CD4-positive, alpha-beta T cell treated with Interferon gamma for 1 hour (primary cell): ENCODE data around the gene SBK2.
"Not testable (repeated sequence)": the region's sequence is repeated elsewhere in the genome, so short reads cannot be mapped to it uniquely, and the experiment has no call there.

Source experiments
- DNase-seq: peaks from one replicate; pipeline ENCODE4 v3.0.0-alpha.2; 2020

SBK2 gene

DNA sequence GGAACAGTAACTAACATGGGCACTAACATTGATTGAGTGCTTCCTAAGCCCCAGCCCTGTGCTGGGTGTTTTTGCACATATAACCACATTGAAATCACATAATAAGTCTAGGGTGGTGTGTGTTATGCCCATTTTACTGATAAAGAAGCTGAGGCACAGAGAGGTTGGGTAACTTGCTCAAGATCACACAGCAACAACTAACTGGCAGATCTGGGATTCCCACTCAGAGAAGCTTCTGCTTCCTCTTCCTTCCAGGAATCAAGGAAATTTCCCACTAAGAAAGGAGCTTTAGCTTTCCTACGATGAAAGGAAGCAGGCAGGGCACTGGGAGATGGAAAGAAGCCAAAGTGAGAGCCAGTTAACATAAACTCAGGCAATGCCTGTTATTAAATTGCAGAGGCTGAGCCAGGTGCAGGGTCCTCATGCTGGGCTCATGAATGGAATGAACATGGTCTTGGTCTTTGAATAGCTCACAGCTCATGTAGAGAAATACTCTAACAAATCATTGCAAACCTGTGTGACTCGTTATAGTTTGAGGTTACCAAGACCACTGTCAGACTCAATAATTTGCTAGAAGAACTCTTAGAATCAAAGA is 38.6 kb downstream of the SBK2 start:
- no peak for DNase-seq

DNA sequence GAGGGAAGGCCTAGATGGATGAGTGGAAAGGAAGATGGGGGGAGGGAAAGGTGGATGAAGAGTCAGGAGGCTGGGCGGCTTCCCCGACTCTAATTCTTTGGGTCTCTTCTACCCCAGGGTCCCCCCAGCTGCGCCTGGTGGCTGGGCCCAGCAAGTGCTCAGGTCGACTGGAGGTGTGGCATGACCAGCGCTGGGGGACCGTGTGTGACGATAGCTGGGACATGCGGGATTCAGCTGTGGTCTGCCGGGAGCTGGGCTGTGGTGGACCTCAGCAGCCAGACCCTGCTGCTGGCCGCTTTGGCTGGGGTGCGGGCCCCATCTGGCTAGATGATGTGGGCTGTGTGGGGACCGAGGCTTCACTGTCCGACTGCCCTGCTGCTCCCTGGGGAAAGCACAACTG is 39.2 kb downstream of the SBK2 start:
- DNase-seq, result no peak

DNA sequence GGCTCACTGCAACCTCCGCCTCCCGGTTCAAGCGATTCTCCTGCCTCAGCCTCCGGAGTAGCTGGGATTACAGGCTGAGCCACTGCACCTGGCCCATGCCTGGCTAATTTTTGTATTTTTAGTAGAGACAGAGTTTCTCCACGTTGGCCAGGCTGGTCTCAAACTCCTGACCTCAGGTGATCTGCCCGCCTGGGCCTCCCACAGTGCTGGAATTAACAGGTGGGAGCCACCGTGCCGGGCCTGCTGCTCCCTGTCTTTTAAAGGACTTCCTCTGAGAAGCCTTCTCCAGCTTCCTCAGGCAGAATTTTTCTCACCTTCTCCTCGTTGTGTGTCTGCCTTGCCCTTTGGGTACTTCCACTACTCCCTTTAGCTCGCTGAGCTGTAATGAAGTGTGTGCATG is 40.1 kb downstream of the SBK2 start:
- DNase-seq, result not testable (repeated sequence)

DNA sequence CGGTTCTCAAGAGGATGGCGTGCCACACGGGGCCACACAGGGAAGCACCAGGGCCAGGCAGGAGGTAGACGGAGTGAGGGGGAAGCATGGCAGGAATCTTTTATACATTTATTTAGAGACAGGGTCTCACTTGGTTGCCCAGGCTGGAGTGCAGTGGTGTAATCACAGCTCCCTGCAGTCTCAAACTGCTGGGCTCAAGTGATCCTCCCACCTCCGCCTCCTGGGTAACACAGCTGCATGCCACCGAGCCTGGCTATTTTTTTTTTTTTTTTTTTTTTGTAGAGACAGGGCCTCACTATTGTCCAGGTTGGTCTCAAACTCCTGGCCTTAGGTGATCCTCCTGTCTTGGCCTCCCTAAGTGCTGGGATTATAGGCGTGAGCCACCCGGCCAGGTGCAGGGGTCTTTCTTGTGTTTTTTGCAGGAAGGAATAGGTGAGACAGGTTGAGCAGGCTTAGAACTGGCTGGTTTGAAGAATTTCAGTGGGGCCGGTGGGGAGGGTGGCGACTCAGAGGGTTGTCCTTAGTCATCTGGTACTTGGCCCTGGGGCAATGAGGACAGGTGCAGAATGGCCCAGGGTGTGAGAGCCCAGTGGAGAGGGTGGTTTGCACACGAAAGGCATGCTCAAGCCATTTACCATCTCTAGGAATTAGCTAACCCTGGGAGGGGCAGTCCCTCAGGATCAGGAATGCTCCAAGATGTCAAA is 41.1 kb downstream of the SBK2 start:
- DNase-seq, result no peak

DNA sequence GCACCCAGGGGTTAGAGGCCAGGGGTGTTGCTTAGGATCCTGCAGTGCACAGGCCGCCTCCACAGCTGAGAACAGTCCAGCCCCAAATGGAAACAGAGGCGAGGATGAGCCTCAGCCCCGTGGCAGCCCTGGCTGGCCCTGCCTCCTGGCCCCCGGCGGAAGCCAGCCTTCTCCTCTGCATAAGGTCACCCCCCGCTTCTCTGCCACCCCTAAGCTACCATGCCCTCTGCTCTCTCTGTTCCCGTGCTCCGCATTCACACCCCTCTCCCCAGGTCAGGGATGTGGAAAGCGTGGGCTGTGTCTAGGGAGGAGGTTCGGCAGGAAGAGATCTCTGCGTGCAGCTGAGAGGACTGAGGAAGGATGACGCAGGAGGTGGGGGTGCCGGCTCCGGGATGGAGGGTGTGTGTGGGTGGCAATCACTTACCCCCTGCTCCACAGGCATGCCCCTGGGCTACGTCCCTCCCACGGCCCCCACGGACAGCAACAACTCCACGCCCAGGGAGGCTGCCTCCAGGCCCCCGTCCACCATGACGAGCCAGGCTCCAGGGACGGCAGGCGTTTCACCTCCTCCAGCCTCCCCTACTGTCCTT is 42.7 kb downstream of the SBK2 start:
- no peak for DNase-seq

DNA sequence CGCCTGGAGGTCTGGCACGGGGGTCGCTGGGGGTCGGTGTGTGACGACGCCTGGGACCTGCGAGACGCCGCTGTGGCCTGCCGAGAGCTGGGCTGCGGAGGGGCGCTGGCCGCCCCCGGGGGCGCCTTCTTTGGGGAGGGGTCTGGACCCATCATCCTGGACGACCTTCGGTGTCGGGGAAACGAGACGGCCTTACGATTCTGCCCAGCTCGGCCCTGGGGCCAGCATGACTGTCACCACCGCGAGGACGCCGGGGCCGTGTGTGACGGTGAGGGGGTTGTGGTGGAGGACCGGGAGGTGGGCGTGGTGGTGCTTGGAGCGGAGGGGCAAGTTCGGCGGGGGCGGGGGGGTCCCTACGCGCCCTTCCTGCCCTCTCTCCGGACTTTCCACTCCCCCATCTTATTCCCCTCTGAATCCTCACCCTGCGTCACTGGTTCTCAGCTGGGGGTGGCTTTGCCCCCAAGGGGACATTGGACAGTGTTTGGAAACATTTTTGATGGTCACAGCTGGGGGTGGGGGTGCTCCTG is 43.2 kb downstream of the SBK2 start:
- no peak for DNase-seq

DNA sequence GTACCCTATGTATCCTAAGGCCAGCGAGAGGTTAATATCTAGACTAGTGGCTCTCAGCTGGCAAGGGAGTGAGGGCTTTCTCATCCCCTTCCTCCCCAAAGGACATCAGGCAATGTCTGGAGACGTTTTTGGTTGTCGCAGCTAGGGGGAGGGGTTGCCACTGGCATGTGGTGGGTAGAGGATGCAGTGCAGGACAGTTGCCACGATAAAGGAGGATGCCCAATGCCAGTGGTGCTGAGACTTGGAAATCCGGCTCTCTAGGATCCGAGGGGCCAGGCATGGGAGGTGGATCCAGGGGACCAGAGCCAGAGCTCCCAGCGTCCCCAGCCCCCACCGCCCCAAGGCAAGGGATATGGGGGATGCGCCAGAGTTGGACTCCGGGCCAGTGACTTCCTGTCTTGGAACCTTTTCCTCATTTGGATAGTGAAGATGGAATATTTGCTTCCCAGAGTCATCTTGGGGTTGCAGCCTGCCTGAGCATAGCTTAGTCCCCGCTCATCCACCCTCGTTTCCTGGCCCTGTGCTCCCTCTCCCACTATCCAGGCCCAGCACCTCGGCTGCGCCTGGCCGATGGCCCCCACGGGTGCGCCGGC is 43.8 kb downstream of the SBK2 start:
- no peak for DNase-seq

DNA sequence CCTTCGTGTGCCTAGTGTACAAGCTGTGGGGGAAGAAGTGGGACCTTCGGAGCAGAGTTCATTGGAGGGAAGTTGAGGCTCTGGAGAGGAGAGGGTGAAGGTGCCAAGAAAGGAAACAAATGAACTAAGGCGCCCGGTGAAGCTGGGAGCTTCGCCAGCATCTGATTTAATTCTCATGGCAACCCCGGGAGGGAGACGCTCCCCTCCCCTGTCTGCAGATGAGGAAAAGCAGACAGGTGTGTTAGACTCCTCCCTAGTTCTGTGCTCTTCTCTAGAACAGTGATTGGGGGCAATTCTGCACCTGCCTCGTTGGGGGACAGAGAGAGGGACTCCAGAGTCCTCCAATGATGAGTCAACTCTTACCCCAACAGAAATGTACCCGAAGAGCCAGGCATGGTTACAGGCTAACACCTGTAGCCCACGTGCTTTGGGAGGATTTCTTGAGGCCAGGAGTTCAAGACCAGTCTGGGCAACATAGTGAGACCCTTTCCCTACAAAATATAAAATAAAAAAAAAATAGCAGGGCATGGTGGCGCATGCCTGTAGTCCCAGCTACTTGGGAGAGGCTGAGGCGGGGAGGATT is 44.5 kb downstream of the SBK2 start:
- DNase-seq, result no peak

DNA sequence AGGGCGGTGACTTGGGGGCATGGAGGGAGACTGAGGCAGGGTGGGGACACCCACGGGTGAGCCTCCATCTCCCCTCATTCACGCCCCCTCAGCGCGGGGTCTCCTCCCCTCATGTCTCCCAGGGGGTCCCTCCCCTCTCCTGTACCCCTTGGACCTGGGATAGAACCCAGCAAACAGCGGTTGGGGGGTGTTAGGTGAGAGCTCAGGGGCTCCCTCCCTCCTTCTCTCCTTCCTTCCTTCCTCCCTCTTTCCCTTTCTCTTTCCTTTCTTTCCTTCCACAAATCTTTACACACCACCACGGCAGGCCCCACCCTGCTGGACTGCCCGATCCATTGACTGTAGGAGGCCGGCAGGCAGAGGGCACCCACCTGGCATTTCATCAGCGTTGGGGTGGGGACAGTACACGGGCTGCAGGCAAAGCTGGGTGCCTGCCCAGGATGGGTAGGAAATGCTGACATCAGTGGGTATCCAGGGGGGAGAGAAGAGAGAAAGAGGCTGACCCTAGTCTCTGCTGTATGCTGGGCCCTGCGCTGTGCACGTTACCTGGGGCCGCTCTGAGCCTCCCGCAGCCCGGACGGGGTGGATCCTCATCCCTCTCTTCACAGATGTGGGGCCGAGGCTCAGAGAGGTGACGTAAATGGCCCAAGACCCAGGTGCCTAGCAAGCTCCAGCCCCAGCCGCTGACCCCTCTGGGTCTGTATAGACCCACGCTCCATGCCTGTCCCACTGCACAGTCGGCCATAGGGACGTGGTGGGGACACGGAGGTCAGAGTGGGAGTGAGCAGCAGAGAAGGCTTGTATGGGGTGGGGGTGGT is 45.2 kb downstream of the SBK2 start:
- no peak for DNase-seq

DNA sequence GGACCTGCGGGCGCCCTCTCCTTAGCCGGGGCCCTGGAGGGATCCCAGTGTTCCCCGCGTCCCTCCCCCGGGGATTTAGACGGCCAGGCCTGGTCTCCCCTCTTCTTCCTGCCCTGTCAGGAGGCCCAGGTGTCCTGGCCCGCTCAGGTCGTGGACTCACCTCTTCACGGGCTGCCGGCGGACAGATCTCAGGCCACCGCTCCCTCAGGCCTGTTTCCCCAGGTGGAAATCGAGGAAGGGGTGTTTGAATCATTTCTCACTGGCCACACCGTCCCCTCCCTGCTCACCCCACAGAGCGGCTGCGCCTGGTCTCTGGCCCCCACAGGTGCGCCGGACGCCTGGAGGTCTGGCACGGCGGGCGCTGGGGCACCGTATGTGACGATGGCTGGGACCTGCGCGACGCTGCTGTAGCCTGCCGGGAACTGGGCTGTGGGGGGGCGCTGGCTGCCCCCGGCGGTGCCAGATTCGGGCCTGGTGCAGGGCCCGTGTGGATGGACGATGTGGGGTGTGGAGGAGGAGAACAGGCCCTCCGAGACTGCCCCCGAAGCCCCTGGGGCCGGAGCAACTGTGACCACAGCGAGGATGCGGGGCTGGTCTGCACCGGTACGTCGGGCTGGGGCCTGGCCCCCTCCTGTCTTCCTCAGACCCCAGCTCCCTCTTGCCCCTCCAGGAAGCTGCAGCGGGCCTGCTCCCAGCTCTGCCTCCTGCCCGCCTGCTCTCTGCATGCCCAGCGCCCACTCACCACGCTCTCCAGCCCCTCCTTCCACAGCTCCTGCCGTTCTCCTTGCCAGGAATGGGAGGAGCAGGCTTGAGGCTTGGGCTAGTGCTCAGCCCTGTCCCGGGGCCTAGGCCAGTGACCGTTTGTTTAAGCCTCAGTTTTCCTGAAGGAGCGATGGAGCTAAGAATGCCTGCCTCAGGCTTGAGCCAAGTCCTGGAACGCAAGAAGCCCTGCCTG is 46.2 kb downstream of the SBK2 start:
- no peak for DNase-seq

DNA sequence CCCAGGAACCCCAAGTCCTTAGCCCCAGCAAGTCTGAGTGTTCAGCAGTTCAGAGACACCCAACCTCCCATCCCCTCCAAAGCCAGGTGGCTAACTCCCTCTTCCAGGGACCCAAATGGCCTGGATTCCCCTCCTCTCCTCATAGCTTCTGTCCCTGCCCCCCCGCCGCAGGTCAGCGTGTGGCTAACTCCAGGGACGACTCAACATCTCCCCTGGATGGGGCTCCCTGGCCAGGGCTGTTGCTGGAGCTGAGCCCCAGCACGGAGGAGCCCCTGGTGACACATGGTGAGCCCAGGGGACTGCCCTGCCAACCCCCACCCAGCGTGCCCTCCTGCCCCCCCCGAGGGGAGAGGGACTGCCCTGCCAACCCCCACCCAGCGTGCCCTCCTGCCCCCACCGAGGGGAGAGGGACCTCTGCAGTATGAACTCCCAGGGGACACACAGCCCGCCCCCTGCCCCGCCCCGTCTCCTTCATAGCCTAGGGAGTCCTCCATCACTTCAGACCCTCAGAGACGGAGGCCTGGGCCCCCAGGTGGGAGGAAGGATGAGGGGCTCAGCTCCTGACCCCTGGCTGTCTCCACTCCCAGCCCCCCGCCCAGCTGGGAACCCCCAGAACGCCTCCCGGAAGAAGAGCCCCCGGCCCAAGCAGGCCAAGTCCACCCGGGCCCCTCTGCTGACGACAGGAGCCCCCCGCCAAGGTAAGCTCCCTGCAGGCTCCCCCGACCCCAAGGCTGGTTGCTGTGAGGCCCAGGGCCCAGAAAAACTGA is 47.0 kb downstream of the SBK2 start:
- DNase-seq, result no peak

DNA sequence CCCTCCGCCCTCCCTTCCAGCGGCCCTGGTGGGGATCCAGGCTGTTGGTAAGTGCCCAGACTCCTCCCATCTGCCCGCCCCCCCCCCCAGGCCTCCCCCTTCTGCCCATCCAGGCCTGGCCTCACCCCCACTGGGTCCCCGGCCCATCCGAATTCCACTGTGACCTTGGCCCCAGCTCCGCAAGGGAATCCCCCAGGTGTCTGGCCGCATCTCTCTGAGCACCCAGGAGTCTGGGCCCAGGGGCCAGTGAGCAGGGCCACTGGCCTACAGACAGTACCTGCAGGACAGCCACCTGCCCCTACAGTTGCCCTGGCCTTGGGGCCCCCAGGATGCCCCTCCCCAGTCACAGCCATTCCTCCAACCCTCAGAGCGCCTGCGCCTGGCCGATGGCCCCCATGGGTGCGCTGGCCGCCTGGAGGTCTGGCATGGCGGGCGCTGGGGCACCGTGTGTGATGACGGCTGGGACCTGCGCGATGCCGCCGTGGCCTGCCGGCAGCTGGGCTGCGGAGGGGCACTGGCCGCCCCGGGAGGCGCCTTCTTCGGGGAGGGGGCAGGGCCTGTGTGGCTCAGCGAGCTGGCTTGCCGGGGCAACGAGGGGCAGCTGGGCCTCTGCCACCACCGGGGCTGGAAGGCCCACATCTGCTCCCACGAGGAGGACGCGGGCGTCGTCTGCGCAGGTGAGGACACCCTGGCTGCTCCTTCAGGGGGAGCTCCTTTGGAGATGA is 47.8 kb downstream of the SBK2 start:
- DNase-seq, result no peak

DNA sequence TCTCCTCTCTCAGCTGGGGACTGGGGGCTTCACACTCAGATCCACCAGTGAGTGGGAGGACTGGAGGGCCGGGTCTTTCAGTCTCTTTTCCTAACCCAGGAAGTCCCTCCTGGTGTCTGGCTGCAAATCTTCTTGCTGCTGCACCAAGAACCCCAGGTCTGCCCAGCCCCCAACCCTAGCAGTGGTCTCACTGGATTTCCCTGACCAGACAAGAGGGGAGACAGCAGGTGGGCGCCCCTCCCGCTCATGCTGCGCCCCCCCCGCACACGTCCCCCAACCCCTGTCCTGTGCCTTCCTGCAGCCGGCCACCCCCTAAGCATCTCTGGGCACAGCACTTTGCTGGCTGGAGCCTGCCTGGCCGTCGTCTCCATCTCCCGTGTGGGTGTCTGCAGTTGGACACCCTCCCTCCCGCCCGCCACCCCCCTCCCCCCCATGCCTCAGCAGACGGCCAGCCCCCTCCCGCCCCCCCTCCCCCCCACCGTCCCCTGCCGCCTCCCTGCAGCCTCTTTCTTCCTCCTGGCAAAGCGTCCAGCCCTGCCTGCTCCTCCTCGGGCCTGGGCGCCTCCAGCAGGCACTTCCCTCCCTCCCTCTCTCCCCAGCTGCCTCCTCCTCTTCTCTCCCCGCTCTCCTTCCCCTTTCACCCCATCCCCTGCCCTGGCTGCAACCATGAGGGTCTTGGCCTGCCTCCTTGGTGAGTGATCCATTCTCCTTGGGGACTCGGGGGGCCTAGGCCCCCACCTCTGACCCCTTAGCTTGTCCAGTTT is 48.8 kb downstream of the SBK2 start, which contains the start of gene SSC5D:
Gene SSC5D, plus strand, starts transcription at position 513 of the 764 bp plus-strand sequence. Its CDS starts 154 bp downstream, at position 667.
- no peak for DNase-seq

DNA sequence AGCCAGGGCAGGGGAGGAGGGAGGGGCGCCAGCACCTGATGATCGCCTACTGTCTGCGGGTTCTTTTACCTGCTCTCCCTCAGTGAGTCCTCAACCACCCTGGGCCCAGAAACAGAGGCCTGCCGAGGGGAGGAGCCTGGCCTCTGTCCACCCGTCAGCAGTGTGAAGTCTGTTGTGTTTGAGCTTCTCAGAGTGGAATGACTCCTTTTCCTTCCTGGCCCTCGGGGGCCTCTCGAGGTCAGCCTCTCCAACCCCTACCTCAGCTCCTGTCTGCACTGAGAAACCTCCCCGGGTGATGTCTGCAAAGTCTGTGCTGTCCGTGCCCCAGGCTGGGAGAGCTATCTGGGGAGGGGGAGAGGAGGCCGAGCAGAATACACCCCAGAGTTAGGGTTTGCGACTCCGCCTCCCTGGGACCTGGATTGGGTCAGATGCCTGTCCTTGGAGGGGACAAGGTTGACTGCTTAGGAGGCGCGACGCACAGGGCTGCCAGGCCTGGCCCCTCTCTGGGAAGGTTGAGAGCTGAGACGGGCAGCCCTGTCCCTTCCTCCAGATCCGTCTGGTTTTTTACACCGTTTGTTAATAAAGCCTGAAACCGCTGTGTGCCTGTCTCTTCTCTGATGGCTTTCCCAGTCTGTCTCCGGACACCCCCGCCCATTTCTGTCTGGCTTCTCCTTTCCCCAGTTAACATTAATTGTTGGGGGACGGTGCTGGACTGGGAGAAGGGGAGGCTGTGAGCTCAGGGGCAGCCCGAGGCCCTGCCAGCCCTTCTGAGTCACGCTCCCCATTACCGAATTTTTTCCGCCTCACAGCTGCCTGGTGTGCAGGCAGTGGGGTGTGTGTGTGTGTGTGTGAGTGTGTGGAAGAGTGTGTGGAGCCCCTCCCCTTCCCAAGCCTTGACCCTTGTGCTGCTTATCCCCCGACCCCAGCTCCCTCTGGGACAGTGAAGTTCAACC is 49.7 kb downstream of the SBK2 start:
- no peak for DNase-seq

DNA sequence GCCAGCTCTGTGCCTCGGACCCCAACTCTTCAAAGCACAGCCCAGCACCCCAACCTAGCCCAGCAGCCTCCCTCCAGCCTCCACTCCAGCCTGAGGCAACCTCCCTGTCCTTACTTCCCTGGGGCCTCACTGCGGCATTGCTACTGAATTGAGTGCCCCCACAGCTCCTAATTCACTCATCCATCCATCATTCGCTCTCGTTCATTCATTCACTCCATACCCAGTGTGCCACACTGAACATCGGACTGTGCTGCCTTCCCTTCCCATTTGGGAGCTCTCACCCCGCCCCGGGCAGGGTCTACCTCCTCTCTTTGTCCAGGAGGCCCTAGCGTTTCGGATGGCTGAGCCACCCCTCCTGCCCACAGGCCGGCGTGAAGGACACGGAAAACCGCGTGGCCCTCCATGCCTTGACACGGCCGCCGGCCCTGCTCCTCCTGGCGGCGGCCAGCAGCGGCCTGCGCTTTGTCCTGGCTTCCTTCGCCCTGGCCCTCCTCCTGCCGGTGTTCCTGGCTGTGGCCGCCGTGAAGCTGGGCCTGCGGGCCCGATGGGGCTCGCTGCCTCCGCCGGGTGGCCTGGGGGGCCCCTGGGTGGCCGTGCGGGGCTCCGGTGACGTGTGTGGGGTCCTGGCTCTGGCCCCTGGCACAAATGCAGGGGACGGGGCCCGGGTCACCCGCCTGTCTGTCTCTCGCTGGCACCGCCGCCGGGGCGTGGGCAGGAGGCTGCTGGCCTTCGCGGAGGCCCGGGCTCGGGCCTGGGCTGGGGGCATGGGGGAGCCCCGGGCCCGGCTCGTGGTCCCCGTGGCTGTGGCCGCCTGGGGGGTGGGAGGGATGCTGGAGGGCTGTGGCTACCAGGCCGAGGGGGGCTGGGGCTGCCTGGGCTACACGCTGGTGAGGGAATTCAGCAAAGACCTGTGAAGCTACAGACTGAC is 50.6 kb downstream of the SBK2 start:
- DNase-seq, result no peak

DNA sequence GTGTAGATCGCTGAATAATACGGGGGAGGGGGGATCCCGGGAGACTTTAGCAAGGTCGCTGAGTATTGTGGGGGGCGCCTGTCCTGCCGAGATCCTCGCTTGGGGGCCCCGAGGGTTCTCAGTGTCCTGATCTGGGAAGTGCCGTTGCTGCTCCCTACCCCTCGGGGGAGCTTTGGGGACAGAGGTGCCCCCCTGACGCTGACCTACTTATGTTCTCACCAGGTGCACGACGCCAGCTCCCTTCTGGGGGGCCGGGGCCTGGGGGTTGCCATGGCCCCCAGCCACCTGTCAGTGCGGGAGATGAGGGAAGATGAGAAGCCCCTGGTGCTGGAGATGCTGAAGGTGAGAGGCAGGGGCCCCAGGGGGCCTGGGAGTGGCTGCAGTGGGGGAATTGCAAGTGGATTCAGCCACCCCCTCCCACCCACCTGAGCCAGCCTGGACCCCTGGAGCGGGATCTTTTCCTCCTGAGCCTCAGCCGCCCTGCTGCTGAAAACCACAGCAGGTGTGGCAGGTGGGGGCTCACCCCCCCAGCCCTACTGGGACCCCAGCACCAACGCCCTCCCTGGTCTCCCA is 51.4 kb downstream of the SBK2 start:
- DNase-seq, result no peak
